Jurkat, Clone E6-1 (cell line): ENCODE data around the gene SCN3B.

Experiments used
- DNase-seq: peaks from one replicate; pipeline ENCODE4 v3.0.0-alpha.2; 2011; ENCODE audit warnings: low read depth, low spot score
- H3K4me3 ChIP-seq: 2 replicates; pipeline ENCODE4 v1.5.1; 2011; ENCODE audit warnings: mild to moderate bottlenecking, low read length, control low read depth, moderate library complexity

SCN3B gene

DNA sequence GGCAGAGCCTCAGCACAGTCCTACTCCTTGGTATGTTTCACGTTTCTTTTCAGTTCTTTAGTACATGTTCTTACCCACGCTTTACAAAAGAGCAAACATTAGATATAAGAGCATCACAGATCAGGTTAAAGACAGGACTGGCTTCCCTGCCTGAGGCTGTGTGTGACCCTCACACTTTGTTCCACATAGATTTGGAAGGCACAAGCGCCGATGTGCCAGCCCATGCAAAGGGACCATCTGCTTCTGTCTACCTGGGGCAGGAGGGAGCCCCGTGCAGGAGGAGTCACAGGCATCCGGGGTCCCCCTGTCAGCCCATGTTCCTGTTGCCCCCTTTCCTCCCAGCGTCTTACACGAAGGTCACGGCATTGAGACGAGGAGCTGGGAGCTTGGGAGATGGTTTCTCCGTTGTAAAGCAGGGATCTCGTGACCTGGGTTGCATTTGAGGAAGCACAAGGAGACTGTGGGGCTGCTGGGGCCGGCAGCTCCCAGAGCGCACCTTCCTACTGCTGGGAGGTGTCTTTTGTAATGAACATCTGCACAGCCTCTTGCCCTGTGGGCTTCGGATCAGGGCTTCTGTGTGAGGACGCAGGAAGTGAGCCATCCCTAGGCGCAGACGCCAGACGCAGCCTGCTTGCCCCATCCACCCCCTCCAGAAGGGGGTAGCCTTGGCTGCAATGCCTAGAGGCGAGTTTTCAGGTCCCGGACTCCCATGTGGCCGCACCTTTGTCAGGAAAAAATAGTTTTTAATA is 72.6 kb downstream of the SCN3B start:
- no peak overlapping the region for H3K4me3 ChIP-seq
- no peak for DNase-seq

GRCh38 chr11:123580557-123581275 is 73.7 kb downstream of the SCN3B start:
- DNase-seq: peak; percentile 41
- no peak overlapping the region for H3K4me3 ChIP-seq

- DNase-seq: no peak
- no peak overlapping the region for H3K4me3 ChIP-seq
Measured at GRCh38 chr11:123580137-123580536, 74.3 kb downstream of the SCN3B start.

- no peak for DNase-seq
- no peak overlapping the region for H3K4me3 ChIP-seq
Measured at GRCh38 chr11:123579482-123579812, 75.0 kb downstream of the SCN3B start.
